Mesothelial cell of epicardium (in vitro differentiated cells): ENCODE measurements around the gene PCDHB13. TPM values are rescaled to one million over a fixed set of nuclear protein-coding genes. Genes with fewer than 3 reads are reported as not detected.
"Not testable (repeated sequence)": the region's sequence is repeated elsewhere in the genome, so short reads cannot be mapped to it uniquely, and the experiment has no call there.

Experiments used
- DNase-seq, 2 experiments: peaks; one replicate each; pipeline ENCODE4 v3.0.0; 2021; ENCODE audit warnings: low spot score in 2 of 2; ENCODE audit not compliant: unreplicated experiment in 2 of 2
- H3K27ac Mint-ChIP-seq: 2 replicates; pipeline ENCODE4 v1.8.0; 2021; ENCODE audit warnings: mixed read lengths
- H3K27me3 Mint-ChIP-seq: 2 replicates; pipeline ENCODE4 v1.8.0; 2021; ENCODE audit warnings: low read depth, mixed read lengths
- H3K36me3 Mint-ChIP-seq: 2 replicates; pipeline ENCODE4 v1.8.0; 2021; ENCODE audit warnings: mixed read lengths
- H3K4me1 Mint-ChIP-seq: 2 replicates; pipeline ENCODE4 v1.8.0; 2021; ENCODE audit warnings: mixed read lengths
- H3K4me3 Mint-ChIP-seq: 2 replicates; pipeline ENCODE4 v1.8.0; 2021; ENCODE audit warnings: mild to moderate bottlenecking, moderate library complexity, mixed read lengths
- H3K9me3 Mint-ChIP-seq: 2 replicates; pipeline ENCODE4 v1.8.0; 2021; ENCODE audit warnings: mixed read lengths
- CTCF ChIP-seq: fragments of 200-600 bp; sonication (generic); IDR thresholded peaks from one replicate; pipeline ENCODE4 v1.5.0; 2021; ENCODE audit warnings: antibody characterized with exemption; ENCODE audit not compliant: unreplicated experiment
- total RNA-seq: library from RNA; stranded (reverse); gene quantifications from 3 replicates; pipeline ENCODE4 v1.2.1, GENCODE V29; 2021

Gene PCDHB13
- total RNA-seq, 1 donor from 2014 or later = 8.0 TPM

DNA sequence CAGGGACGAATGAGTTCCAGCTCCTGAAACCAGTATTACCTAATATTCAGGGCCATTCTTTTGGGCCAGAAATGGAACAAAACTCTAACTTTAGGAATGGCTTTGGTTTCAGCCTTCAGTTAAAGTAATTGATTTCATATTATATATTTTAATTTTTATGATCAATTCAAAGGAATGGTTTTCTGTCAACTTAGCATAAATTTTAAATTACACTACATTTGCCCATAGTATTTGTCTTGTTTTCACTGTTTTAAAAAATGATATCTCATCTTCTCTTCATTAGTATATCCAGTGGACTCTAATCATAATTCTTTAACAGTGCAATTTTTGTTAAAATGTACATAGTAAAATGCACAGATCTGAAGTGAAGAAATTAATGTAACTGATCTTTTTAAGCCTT lies 33.4 kb upstream of the PCDHB13 start:
- H3K27ac Mint-ChIP-seq = no peak overlapping the region

DNA sequence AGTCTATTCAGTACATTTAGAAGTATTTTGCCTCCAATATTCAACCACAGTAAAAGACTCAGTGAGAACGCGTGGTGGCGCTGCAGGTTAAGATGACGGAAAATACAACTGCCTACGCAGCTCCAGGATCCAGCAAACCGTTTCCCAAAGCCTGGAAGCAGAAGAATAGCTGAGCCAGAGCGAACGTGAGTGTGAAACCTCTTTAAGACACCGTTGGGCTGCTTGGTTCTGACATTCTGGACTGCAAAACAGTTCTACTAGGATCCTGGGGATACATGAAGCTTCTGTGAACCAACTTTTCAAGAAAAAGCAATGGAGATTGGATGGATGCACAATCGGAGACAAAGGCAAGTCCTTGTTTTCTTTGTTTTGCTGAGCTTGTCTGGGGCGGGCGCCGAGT lies 31.5 kb upstream of the PCDHB13 start, which contains the start of gene PCDHB16:
PCDHB16 (plus strand) TSS at position 140 of the 400 bp plus-strand sequence; CDS start at position 313, 173 bp downstream.
- H3K27me3 Mint-ChIP-seq = no peaks in the 10 kb centered on the region
- no peaks in the 10 kb centered on the region for H3K4me1 Mint-ChIP-seq
- DNase-seq = peak; percentile 46 to 70
- H3K27ac Mint-ChIP-seq = peak within 1 kb of the TSS; percentile 95
- H3K4me3 Mint-ChIP-seq = peak within 1 kb of the TSS; percentile 88
- no peak for TF ChIP-seq CTCF
- peaks cover 53% of the 10 kb centered on the region for H3K9me3 Mint-ChIP-seq
- peaks cover 48% of the 10 kb centered on the region for H3K36me3 Mint-ChIP-seq

More for the DNA sequence above, 33.4 kb upstream of the PCDHB13 start:
- Mint-ChIP-seq H3K4me3 (no peak overlapping the region), H3K4me1 (no peaks in the 10 kb centered on the region), H3K27me3 (no peaks in the 10 kb centered on the region), H3K9me3 (peaks cover 40% of the 10 kb centered on the region), H3K36me3 (peaks cover 34% of the 10 kb centered on the region)
- TF ChIP-seq CTCF = no peak
- no peak for DNase-seq

GRCh38 chr5:141184117-141184855 lies 29.4 kb upstream of the PCDHB13 start:
- peaks cover 64% of the 10 kb centered on the region for H3K9me3 Mint-ChIP-seq
- not testable (repeated sequence) for H3K4me1 Mint-ChIP-seq, DNase-seq, H3K27ac Mint-ChIP-seq, H3K27me3 Mint-ChIP-seq
- H3K4me3 Mint-ChIP-seq = peak overlapping the region; percentile 41
- H3K36me3 Mint-ChIP-seq = peaks cover 59% of the 10 kb centered on the region

DNA sequence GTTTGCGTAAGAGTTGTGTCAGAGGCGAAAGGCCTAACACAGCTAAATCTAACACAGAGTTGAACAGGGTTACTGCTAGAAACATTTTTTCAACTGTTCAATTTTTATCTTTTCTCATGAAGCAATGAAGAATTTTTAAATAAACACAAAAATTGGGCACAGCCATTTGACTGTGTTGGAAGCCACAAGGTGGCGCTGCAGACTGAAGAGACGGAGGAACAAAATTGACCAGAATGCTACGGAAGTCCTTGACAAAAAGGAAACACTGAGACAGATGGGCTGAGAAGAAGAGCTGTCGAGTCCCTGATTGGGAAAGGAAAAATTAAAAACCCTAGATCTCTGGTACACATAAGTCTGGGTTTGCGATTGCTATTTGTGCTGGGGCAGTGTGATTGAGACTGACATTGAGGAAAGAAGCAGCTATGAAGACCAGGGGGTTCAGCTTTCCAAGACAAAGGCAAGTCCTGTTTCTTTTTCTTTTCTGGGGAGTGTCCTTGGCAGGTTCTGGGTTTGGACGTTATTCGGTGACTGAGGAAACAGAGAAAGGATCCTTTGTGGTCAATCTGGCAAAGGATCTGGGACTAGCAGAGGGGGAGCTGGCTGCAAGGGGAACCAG lies 26.7 kb upstream of the PCDHB13 start, which contains the start of gene PCDHB9:
PCDHB9 (plus strand) TSS at position 265 of the 616 bp plus-strand sequence; CDS start at position 423, 158 bp downstream.
- peaks cover 66% of the 10 kb centered on the region for H3K9me3 Mint-ChIP-seq

DNA sequence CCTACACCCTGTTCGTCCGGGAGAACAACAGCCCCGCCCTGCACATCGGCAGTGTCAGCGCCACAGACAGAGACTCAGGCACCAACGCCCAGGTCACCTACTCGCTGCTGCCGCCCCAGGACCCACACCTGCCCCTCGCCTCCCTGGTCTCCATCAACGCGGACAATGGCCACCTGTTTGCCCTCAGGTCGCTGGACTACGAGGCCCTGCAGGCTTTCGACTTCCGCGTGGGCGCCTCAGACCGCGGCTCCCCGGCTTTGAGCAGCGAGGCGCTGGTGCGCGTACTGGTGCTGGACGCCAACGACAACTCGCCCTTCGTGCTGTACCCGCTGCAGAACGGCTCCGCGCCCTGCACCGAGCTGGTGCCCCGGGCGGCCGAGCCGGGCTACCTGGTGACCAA lies 25.0 kb upstream of the PCDHB13 start:
- not testable (repeated sequence) for H3K27ac Mint-ChIP-seq, H3K4me3 Mint-ChIP-seq, H3K27me3 Mint-ChIP-seq, DNase-seq, H3K4me1 Mint-ChIP-seq
- Mint-ChIP-seq H3K36me3 (peaks cover 63% of the 10 kb centered on the region), H3K9me3 (peaks cover 62% of the 10 kb centered on the region)

More for the DNA sequence above, 26.7 kb upstream of the PCDHB13 start, which contains the start of gene PCDHB9:
- Mint-ChIP-seq H3K36me3 (peaks cover 66% of the 10 kb centered on the region), H3K4me3 (peak within 1 kb of the TSS; percentile 59), H3K4me1 (no peaks in the 10 kb centered on the region), H3K27ac (peak within 1 kb of the TSS; percentile 48), H3K27me3 (no peaks in the 10 kb centered on the region)
- TF ChIP-seq CTCF = peak; percentile 60
- DNase-seq = no peak

GRCh38 chr5:141189131-141189530 lies 24.6 kb upstream of the PCDHB13 start:
- H3K36me3 Mint-ChIP-seq = peaks cover 63% of the 10 kb centered on the region
- H3K4me3 Mint-ChIP-seq, H3K27ac Mint-ChIP-seq, DNase-seq, H3K4me1 Mint-ChIP-seq, H3K27me3 Mint-ChIP-seq: not testable (repeated sequence)
- H3K9me3 Mint-ChIP-seq = peaks cover 61% of the 10 kb centered on the region

- TF ChIP-seq CTCF = peak; percentile 28
- no peaks in the 10 kb centered on the region for H3K4me1 Mint-ChIP-seq
- H3K27me3 Mint-ChIP-seq = no peaks in the 10 kb centered on the region
- H3K4me3 Mint-ChIP-seq = peak within 1 kb of the TSS; percentile 46
- H3K27ac Mint-ChIP-seq = no peak within 1 kb of the TSS
- H3K36me3 Mint-ChIP-seq = peaks cover 54% of the 10 kb centered on the region
- DNase-seq = no peak
- peaks cover 55% of the 10 kb centered on the region for H3K9me3 Mint-ChIP-seq
Measured at GRCh38 chr5:141192110-141192725, 21.5 kb upstream of the PCDHB13 start, which contains the start of gene PCDHB10. Gene PCDHB10 (plus strand): TSS chr5:141192353. CDS start chr5:141192553, 200 bp downstream.

DNA sequence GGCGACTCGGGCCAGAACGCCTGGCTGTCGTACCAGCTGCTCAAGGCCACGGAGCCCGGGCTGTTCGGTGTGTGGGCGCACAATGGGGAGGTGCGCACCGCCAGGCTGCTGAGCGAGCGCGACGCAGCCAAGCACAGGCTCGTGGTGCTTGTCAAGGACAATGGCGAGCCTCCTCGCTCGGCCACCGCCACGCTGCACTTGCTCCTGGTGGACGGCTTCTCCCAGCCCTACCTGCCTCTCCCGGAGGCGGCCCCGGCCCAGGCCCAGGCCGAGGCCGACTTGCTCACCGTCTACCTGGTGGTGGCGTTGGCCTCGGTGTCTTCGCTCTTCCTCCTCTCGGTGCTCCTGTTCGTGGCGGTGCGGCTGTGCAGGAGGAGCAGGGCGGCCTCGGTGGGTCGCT lies 19.4 kb upstream of the PCDHB13 start:
- not testable (repeated sequence) for H3K4me1 Mint-ChIP-seq, H3K4me3 Mint-ChIP-seq, DNase-seq, H3K27me3 Mint-ChIP-seq, H3K27ac Mint-ChIP-seq
- peaks cover 56% of the 10 kb centered on the region for H3K36me3 Mint-ChIP-seq
- peaks cover 65% of the 10 kb centered on the region for H3K9me3 Mint-ChIP-seq
